HFFc6 (cell line): Measurements from ENCODE around the gene RIPK4. TPM values are rescaled to one million over a fixed set of nuclear protein-coding genes. Genes with fewer than 3 reads are reported as not detected.
"Not testable (repeated sequence)": the region's sequence is repeated elsewhere in the genome, so short reads cannot be mapped to it uniquely, and the experiment has no call there.

Experiments
- DNase-seq: peaks from one replicate; pipeline ENCODE4 v3.0.0-alpha.2; 2018
- H3K27ac Mint-ChIP-seq: 2 replicates; pipeline ENCODE4 v1.8.0; 2020; ENCODE audit warnings: mild to moderate bottlenecking, mixed read lengths
- H3K27me3 Mint-ChIP-seq: 2 replicates; pipeline ENCODE4 v1.8.0; 2021; ENCODE audit warnings: mild to moderate bottlenecking, moderate library complexity, mixed read lengths; ENCODE audit not compliant: insufficient read depth
- H3K36me3 Mint-ChIP-seq: 2 replicates; pipeline ENCODE4 v1.8.0; 2021; ENCODE audit warnings: low read depth, mixed read lengths
- H3K4me1 Mint-ChIP-seq: 2 replicates; pipeline ENCODE4 v1.8.0; 2020; ENCODE audit warnings: low read depth, mixed read lengths
- H3K4me3 Mint-ChIP-seq: 2 replicates; pipeline ENCODE4 v1.8.0; 2020; ENCODE audit warnings: mild to moderate bottlenecking, moderate library complexity, mixed read lengths
- H3K9me3 Mint-ChIP-seq: 2 replicates; pipeline ENCODE4 v1.8.0; 2020; ENCODE audit warnings: mild to moderate bottlenecking, mixed read lengths
- total RNA-seq, 6 experiments: library from RNA; stranded (reverse); fragmentation: NEBNext Ultra II Directional; extraction: Animal tissue kit (Norgen Biotek cat#: 25700); gene quantifications; 2 replicates in 1 of 6; 3 replicates in 5 of 6; pipeline ENCODE4 v1.2.3, GENCODE V29; 2021
- TF ChIP-seq, protein P1 (sequence below): fragments of 200-600 bp; sonication (generic); IDR thresholded peaks from 2 replicates; pipeline ENCODE4 v1.5.0; 2021; ENCODE audit warnings: antibody characterized with exemption, mild to moderate bottlenecking

Gene RIPK4
- total RNA-seq, 6 experiments from 2014 or later: 0.05 to 0.12 (median 0.07) TPM; not detected in 2

DNA sequence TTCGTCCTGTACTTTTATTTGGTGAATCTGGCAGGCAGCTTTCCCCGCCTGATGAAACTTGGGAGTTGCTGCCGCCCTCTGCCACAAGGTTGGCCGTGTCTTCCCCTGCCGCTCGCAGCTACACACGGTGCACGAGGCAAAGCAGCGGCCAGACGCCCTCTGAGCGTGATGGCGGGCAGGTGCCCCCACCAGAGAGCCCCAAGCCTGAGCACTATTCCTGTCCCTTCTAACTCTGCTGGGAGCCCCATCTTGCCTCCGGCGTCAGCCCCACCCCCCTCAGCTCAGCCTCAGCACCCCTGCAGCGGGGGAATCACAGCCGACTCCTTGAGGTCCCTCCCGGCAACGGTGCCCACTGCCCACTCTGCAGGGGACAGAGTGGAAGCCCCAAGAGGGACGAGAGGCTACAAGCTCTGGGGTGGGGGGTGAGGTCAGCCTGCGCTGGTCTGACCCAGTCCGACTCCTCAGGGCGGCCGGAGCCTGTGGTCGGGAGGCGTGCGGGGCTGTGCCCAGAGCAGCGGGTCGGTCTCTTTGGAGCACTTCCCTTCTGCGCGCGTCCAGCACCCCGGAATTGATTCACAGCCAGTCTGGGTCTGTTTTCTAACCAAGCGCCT is 41.3 kb downstream of the RIPK4 start:
- Mint-ChIP-seq H3K4me3 (no peak overlapping the region), H3K36me3 (no peaks in the 10 kb centered on the region)

DNA sequence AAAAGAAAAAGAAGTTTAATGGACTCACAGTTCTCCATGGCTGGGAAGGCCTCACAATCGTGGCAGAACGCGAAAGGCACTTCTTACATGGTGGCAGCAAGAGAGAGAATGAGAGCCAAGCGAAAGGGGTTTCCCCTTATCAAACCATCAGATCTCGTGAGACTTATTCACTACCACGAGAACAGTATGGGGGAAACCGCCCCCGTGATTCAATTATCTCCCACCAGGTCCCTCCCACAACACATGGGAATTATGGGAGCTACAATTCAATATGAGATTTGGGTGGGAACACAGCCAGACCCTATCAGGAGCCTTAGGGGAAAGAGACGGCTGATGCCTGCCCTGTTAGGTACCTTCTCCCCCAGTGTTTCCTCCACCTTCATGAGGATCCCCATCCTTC is 43.0 kb downstream of the RIPK4 start:
- not testable (repeated sequence) for H3K27ac Mint-ChIP-seq, H3K36me3 Mint-ChIP-seq, H3K27me3 Mint-ChIP-seq, DNase-seq, H3K4me3 Mint-ChIP-seq, H3K9me3 Mint-ChIP-seq
- peaks cover 15% of the 10 kb centered on the region for H3K4me1 Mint-ChIP-seq

More for the DNA sequence above, 41.3 kb downstream of the RIPK4 start:
- Mint-ChIP-seq H3K4me1 (peaks cover 15% of the 10 kb centered on the region), H3K27ac (no peak overlapping the region), H3K9me3 (no peaks in the 10 kb centered on the region), H3K27me3 (peaks cover 7% of the 10 kb centered on the region)
- TF ChIP-seq, protein P1, sequence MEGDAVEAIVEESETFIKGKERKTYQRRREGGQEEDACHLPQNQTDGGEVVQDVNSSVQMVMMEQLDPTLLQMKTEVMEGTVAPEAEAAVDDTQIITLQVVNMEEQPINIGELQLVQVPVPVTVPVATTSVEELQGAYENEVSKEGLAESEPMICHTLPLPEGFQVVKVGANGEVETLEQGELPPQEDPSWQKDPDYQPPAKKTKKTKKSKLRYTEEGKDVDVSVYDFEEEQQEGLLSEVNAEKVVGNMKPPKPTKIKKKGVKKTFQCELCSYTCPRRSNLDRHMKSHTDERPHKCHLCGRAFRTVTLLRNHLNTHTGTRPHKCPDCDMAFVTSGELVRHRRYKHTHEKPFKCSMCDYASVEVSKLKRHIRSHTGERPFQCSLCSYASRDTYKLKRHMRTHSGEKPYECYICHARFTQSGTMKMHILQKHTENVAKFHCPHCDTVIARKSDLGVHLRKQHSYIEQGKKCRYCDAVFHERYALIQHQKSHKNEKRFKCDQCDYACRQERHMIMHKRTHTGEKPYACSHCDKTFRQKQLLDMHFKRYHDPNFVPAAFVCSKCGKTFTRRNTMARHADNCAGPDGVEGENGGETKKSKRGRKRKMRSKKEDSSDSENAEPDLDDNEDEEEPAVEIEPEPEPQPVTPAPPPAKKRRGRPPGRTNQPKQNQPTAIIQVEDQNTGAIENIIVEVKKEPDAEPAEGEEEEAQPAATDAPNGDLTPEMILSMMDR: no peak
- DNase-seq: no peak

DNA sequence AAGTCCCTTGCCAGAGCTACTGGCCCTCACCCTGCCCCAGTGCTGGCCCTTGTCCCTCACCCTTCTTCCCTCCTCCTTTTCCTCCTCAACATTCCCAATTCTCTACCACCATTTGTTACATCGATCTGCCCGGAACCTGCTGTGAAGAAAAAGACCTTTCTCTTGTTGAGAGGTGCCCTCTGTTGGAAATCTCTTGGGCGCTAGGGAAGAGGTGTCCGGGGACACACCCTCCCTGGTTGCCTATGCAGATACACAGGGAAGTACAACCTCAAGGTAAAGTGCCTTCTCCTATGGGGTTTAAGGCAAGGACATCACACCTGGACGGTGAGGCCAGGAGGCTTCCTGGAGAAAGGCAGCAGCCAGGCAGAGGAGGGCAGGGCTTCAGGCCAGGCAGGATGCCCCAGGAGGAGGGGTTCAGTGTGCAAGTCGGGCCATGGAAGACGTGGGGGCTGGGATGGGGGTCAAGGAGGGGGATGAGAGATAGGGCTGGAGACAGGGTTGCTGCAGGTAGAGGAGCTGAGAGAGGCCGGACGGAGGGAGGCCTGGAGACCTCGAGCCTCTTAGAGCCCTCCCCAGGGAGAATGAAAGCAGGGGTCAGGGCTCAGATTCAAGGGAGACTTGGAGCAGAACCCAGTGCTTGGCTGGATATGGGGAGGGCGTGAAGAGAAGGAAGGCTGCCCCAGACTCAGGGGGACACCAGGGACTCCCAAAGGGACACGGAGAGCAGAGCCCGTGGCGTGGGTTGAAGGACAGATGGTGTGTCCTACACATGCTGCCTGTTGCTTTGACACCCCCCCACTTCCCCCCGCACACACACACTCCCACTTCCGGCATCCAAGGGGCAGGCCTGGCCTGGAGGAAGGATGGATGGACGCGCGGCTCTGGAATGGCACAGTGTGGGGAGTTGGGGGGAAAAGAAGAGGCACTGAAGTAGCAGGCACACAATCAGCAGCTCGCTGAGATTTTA is 44.5 kb downstream of the RIPK4 start:
- TF ChIP-seq, protein P1: no peak
- no peak overlapping the region for H3K4me3 Mint-ChIP-seq
- H3K9me3 Mint-ChIP-seq: no peaks in the 10 kb centered on the region
- peaks cover 10% of the 10 kb centered on the region for H3K4me1 Mint-ChIP-seq
- DNase-seq: no peak
- no peaks in the 10 kb centered on the region for H3K36me3 Mint-ChIP-seq
- no peak overlapping the region for H3K27ac Mint-ChIP-seq
- H3K27me3 Mint-ChIP-seq: peaks cover 20% of the 10 kb centered on the region

DNA sequence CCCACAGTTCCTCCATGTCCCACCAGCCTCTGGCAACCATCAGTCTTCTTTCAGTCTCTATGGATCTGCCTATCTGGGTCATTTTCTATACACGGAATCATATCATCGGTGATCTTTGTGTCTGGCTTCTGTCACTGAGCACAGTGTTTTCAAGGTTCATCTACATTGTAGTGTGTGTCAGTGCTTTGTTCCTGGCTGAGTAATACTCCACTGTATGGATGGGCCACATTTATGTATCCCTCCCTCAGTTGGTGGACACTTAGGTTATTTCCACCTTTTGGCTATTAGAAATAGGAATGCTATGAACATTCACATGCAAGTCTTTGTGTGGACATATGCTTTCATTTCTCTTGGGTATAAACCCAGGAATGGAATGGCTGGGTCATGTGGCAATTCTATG is 46.6 kb downstream of the RIPK4 start:
- Mint-ChIP-seq H3K36me3 (no peaks in the 10 kb centered on the region), H3K4me3 (no peak overlapping the region), H3K27me3 (peaks cover 36% of the 10 kb centered on the region), H3K27ac (no peak overlapping the region), H3K9me3 (no peaks in the 10 kb centered on the region), H3K4me1 (no peaks in the 10 kb centered on the region)
- no peak for DNase-seq
- TF ChIP-seq, protein P1: no peak

DNA sequence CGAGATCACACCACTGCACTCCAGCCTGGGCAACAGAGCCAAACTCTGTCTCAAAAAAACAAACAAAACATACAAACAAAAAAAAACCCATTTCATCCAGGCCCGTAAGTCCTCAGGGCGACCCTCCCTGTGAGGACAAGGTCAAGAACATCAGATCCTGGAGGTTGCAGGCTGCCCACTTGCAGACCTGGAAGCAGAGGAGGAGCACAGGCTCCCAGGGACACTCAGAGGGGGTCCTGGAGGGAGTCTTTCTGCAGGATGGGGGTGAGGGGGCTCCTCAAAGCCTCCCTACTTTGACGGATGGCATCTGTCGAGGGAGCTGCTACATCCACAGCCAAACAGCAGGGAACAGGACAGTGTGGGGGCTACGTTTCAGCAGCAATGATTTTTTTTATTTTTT is 47.2 kb downstream of the RIPK4 start:
- no peak overlapping the region for H3K4me3 Mint-ChIP-seq
- TF ChIP-seq, protein P1: no peak
- DNase-seq: no peak
- no peak overlapping the region for H3K27ac Mint-ChIP-seq
- no peaks in the 10 kb centered on the region for H3K36me3 Mint-ChIP-seq
- H3K4me1 Mint-ChIP-seq: no peaks in the 10 kb centered on the region
- peaks cover 41% of the 10 kb centered on the region for H3K27me3 Mint-ChIP-seq
- no peaks in the 10 kb centered on the region for H3K9me3 Mint-ChIP-seq
